Endodermal cell (in vitro differentiated cells): ENCODE measurements around the gene MICAL3. TPM values are rescaled to one million over a fixed set of nuclear protein-coding genes. Genes with fewer than 3 reads are reported as not detected.

Experiments used
- DNase-seq: peaks from one replicate; pipeline ENCODE4 v3.0.0-alpha.2; 2017
- H3K27ac ChIP-seq: 2 replicates; pipeline ENCODE4 v1.5.1; 2013; ENCODE audit warnings: mild to moderate bottlenecking, low read depth, low read length, moderate library complexity
- H3K27me3 ChIP-seq: 2 replicates; pipeline ENCODE4 v1.6.1; 2013; ENCODE audit warnings: mild to moderate bottlenecking, low read length, moderate library complexity; ENCODE audit not compliant: insufficient read depth, control insufficient read depth, poor library complexity, severe bottlenecking
- H3K36me3 ChIP-seq: 2 replicates; pipeline ENCODE4 v1.7.0; 2013; ENCODE audit warnings: mild to moderate bottlenecking, low read length, moderate library complexity; ENCODE audit not compliant: control insufficient read depth, insufficient read depth
- H3K4me1 ChIP-seq: one replicate; pipeline ENCODE4 v1.7.0; 2013; ENCODE audit warnings: low read length; ENCODE audit not compliant: control insufficient read depth, insufficient read depth
- H3K4me3 ChIP-seq: 2 replicates; pipeline ENCODE4 v1.5.1; 2013; ENCODE audit warnings: mild to moderate bottlenecking, low read length, moderate library complexity
- H3K9ac ChIP-seq: 2 replicates; pipeline ENCODE4 v1.6.1; 2013; ENCODE audit warnings: mild to moderate bottlenecking, low read length, moderate library complexity; ENCODE audit not compliant: poor library complexity, severe bottlenecking; ENCODE audit errors: extremely low read depth
- H3K9me3 ChIP-seq: 2 replicates; pipeline ENCODE4 v1.6.1; 2013; ENCODE audit warnings: mild to moderate bottlenecking, low read length, moderate library complexity; ENCODE audit not compliant: control insufficient read depth
- H3K27ac Mint-ChIP-seq: 2 replicates; pipeline ENCODE4 v1.8.0; 2020; ENCODE audit warnings: mixed read lengths
- H3K27me3 Mint-ChIP-seq: 2 replicates; pipeline ENCODE4 v1.8.0; 2021; ENCODE audit warnings: mild to moderate bottlenecking, mixed read lengths; ENCODE audit not compliant: insufficient read depth
- H3K36me3 Mint-ChIP-seq: 2 replicates; pipeline ENCODE4 v1.8.0; 2020; ENCODE audit warnings: low read depth, mixed read lengths
- H3K4me1 Mint-ChIP-seq: 2 replicates; pipeline ENCODE4 v1.8.0; 2020; ENCODE audit warnings: mixed read lengths
- H3K4me3 Mint-ChIP-seq: 2 replicates; pipeline ENCODE4 v1.8.0; 2020; ENCODE audit warnings: mild to moderate bottlenecking, moderate library complexity, mixed read lengths
- H3K9me3 Mint-ChIP-seq: 2 replicates; pipeline ENCODE4 v1.8.0; 2020; ENCODE audit warnings: mild to moderate bottlenecking, mixed read lengths
- WGBS, 2 experiments: methylation state at CpG; one replicate each; pipeline versions ENCODE4 v1.1.5 to v1.1.7; 2013; ENCODE audit warnings: missing lambda C conversion rate in 2 of 2, mixed read lengths in 1 of 2; ENCODE audit not compliant: insufficient coverage in 1 of 2, insufficient read length in 1 of 2; 5-methylcytosine and 5-hydroxymethylcytosine counted together
- total RNA-seq, 2 donors: library from RNA; stranded (reverse); fragmentation: NEBNext Ultra II Directional in 1 of 2; extraction: Animal tissue kit (Norgen Biotek cat#: 25700) in 1 of 2; gene quantifications; 2 replicates in 1 of 2; 3 replicates in 1 of 2; pipeline ENCODE4 v1.2.1, GENCODE V29; 2021
- TF ChIP-seq, protein P1 (sequence below): fragments of 200-600 bp; sonication (generic); conservative IDR thresholded peaks from 2 replicates; pipeline ENCODE4 v1.5.0; 2021; ENCODE audit warnings: antibody characterized with exemption, mild to moderate bottlenecking

Gene MICAL3
- total RNA-seq, 2 donors from 2014 or later, result 42.8 to 48.1 TPM

GRCh38 chr22:17883356-17883755 is 141.0 kb downstream of the MICAL3 start:
- H3K4me1 Mint-ChIP-seq, result no peaks in the 10 kb centered on the region
- Histone ChIP-seq H3K9me3 (no peaks in the 10 kb centered on the region), H3K9ac (no peak overlapping the region), H3K4me1 (no peaks in the 10 kb centered on the region), H3K36me3 (peaks cover 47% of the 10 kb centered on the region), H3K27me3 (no peaks in the 10 kb centered on the region), H3K27ac (no peak overlapping the region), H3K4me3 (no peak overlapping the region)
- no peaks in the 10 kb centered on the region for H3K27me3 Mint-ChIP-seq
- WGBS, 2 experiments, result 94 to 97% methylated on average over 9 of the region's 9 CpGs
- TF ChIP-seq, protein P1, sequence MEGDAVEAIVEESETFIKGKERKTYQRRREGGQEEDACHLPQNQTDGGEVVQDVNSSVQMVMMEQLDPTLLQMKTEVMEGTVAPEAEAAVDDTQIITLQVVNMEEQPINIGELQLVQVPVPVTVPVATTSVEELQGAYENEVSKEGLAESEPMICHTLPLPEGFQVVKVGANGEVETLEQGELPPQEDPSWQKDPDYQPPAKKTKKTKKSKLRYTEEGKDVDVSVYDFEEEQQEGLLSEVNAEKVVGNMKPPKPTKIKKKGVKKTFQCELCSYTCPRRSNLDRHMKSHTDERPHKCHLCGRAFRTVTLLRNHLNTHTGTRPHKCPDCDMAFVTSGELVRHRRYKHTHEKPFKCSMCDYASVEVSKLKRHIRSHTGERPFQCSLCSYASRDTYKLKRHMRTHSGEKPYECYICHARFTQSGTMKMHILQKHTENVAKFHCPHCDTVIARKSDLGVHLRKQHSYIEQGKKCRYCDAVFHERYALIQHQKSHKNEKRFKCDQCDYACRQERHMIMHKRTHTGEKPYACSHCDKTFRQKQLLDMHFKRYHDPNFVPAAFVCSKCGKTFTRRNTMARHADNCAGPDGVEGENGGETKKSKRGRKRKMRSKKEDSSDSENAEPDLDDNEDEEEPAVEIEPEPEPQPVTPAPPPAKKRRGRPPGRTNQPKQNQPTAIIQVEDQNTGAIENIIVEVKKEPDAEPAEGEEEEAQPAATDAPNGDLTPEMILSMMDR, result no peak
- H3K36me3 Mint-ChIP-seq, result peaks cover 39% of the 10 kb centered on the region
- no peak for DNase-seq
- no peak overlapping the region for H3K4me3 Mint-ChIP-seq
- no peaks in the 10 kb centered on the region for H3K9me3 Mint-ChIP-seq
- no peak overlapping the region for H3K27ac Mint-ChIP-seq

DNA sequence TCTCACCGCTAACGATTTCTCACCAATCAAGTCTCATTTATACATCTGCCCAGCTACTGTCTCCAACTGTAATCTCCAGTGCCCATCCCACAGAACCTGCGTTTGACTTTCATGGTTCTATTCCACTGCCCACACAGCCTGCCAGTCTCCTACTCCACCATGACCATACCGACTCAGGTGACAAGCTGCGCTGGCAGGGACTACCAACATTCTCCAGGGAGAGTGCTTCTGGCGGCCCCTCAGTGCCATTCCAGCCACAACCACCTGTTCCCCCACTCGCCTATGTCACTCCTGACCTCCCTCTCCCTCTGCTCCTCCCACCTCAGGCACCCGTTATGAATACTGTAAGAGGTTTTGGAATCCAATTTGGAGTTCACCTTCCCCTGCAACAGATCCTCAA is 141.6 kb downstream of the MICAL3 start:
- Mint-ChIP-seq H3K27me3 (peaks cover 3% of the 10 kb centered on the region), H3K9me3 (no peaks in the 10 kb centered on the region), H3K4me3 (no peak overlapping the region), H3K36me3 (peaks cover 36% of the 10 kb centered on the region), H3K27ac (no peak overlapping the region), H3K4me1 (no peaks in the 10 kb centered on the region)
- TF ChIP-seq, protein P1, result no peak
- Histone ChIP-seq H3K4me3 (no peak overlapping the region), H3K36me3 (peaks cover 42% of the 10 kb centered on the region), H3K4me1 (no peaks in the 10 kb centered on the region), H3K27ac (no peak overlapping the region), H3K27me3 (no peaks in the 10 kb centered on the region), H3K9me3 (no peaks in the 10 kb centered on the region), H3K9ac (no peak overlapping the region)
- no peak for DNase-seq
- 88 to 94% methylated on average over 5 to 8 of the region's 8 CpGs for WGBS, 2 experiments

DNA sequence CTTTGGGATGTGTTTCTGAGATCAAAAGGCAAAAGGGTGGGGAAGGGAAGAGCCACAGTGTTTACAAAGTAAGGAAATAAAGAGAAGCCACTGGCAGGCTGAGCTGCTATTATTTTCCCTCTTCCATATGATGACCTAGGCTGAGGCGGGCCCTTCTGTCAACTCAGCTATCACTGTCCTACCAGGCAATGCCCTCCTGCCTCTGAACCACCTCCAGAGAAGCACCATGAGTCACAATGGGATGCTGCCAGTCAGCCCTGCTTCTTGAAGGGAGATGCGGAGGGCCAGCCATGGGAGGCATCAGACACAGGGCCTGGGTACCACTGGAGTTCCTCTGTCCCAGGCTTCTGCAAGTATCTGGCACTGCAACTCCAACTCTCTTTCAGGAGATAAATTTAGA is 142.2 kb downstream of the MICAL3 start:
- peaks cover 5% of the 10 kb centered on the region for H3K27me3 Mint-ChIP-seq
- no peaks in the 10 kb centered on the region for H3K27me3 ChIP-seq

More for the DNA sequence above, 142.2 kb downstream of the MICAL3 start:
- no peak for DNase-seq
- Histone ChIP-seq H3K9ac (no peak overlapping the region), H3K27ac (no peak overlapping the region), H3K36me3 (peaks cover 36% of the 10 kb centered on the region), H3K4me3 (no peak overlapping the region), H3K4me1 (no peaks in the 10 kb centered on the region), H3K9me3 (no peaks in the 10 kb centered on the region)
- 86 to 93% methylated on average over 1 to 2 of the region's 2 CpGs for WGBS, 2 experiments
- Mint-ChIP-seq H3K4me1 (no peaks in the 10 kb centered on the region), H3K36me3 (peaks cover 36% of the 10 kb centered on the region), H3K27ac (no peak overlapping the region), H3K4me3 (no peak overlapping the region), H3K9me3 (no peaks in the 10 kb centered on the region)
- TF ChIP-seq, protein P1, result no peak
